ENCODE results near the gene DNAJB6. TPM values are rescaled to one million over a fixed set of nuclear protein-coding genes. Genes with fewer than 3 reads are reported as not detected.

DNAJB6 gene
- total and polyA plus RNA-seq, 2 of the 4 experiments (the other 2 are of a cell fraction): 93.4 to 165 TPM

DNA sequence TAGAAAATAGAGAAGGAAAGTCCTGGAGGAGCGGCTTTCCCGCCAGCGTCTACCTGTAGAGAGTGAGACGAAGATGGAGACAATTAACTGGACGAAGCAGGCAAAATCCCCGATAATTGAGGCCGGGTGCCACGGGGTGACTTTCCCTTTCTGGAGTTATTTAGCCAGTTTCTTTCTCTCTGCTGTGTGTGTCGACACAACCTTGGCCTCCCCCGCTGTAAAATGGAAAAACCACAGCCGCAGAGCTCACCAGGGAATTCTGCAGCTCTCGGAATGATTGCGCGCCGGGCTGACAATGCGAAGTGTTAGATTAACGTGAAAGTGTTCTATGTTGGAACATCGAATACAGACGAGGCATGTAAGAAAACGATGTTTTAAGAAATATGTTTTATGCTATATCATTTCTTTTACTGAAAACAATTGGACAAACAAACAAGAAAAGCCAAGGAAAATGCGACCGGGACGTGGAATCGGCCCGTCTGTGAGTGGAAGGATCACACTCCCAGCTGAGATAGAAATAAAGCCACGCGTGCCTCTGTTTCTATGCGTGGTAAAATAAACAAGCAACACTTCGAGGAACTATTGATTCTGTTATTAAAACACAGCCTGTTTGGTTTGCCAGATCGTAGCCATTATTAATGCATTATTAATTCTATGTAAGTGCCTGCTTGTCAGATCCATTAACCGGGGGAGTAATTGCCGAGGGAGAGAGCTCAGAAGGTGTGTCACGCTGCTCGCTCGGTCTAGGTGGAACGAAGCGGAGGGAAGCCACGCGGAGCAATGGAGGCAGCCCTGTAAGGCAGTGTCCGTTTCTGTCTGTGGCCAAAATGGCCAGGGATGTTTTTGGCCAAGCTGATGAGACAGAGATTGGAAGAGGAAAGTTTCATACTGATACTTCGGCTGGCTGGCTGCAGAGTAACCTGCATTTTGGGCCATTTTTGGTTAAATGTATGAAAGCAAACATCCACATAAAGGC is 129.4 kb downstream of the DNAJB6 start:
- ChIA-PET POLR2A (ENCODE audit: unreplicated experiment) (no interaction called here), CTCF (no interaction called here)
- Histone ChIP-seq H3K4me2 (ENCODE audit: low read depth, low read length) (no peak overlapping the region), H3K36me3 (ENCODE audit: control insufficient read depth, insufficient read depth, low read length) (no peaks in the 10 kb centered on the region), H2BK5ac (ENCODE audit: low read depth, low read length, poor library complexity, severe bottlenecking) (no peak overlapping the region), H2BK20ac (ENCODE audit: low read depth, low read length) (no peak overlapping the region), H3K23ac (ENCODE audit: low read depth, low read length) (no peak overlapping the region), H3K9me1 (ENCODE audit: insufficient read depth, low read length) (no peaks in the 10 kb centered on the region), H4K8ac (ENCODE audit: low read depth in 2 of 2, low read length in 2 of 2) (no peak overlapping the region), H3K4me1 (ENCODE audit: control insufficient read depth, insufficient read depth, low read length) (no peaks in the 10 kb centered on the region), H3K14ac (replicated peaks; ENCODE audit: low read depth, low read length) (no peak overlapping the region), H3K27ac (ENCODE audit: insufficient read depth, low read length) (no peak overlapping the region), H3K79me1 (ENCODE audit: low read depth in 1 of 2, low read length in 2 of 2) (no peaks in the 10 kb centered on the region), H4K91ac (ENCODE audit: insufficient read depth, low read depth, low read length) (no peak overlapping the region), H3K4me3 (ENCODE audit: insufficient read depth, low read depth, low read length) (no peak overlapping the region), H3K27me3 (ENCODE audit: control insufficient read depth, insufficient read depth, low read length) (peaks cover 20% of the 10 kb centered on the region), H3K9me3 (ENCODE audit: control insufficient read depth, insufficient read depth, low read length) (peaks cover 2% of the 10 kb centered on the region; the same call in 1 of the 2 replicates), H3K9ac (ENCODE audit: low read depth, low read length) (no peak overlapping the region), H2AK9ac (replicated peaks; ENCODE audit: low read depth, low read length, poor library complexity) (no peak overlapping the region), H3K56ac (ENCODE audit: extremely low read depth, insufficient read depth, low read length) (no peak overlapping the region), H2AK5ac (ENCODE audit: low read depth, low read length) (no peak overlapping the region), H2AFZ (replicated peaks; ENCODE audit: low read length, poor library complexity) (no peak overlapping the region), H3K18ac (ENCODE audit: low read depth, low read length) (no peak overlapping the region), H3K4ac (ENCODE audit: low read depth, low read length) (no peak overlapping the region), H2BK120ac (ENCODE audit: low read depth, low read length) (no peak overlapping the region), H4K20me1 (ENCODE audit: insufficient read depth, low read length) (no peaks in the 10 kb centered on the region), H2BK15ac (ENCODE audit: low read depth, low read length) (no peak overlapping the region), H4K5ac (ENCODE audit: low read depth, low read length) (no peak overlapping the region)
- no TSS peak for BruUV-seq (replicated peaks)
- DNase-seq: no peak
- TF ChIP-seq, protein P1, sequence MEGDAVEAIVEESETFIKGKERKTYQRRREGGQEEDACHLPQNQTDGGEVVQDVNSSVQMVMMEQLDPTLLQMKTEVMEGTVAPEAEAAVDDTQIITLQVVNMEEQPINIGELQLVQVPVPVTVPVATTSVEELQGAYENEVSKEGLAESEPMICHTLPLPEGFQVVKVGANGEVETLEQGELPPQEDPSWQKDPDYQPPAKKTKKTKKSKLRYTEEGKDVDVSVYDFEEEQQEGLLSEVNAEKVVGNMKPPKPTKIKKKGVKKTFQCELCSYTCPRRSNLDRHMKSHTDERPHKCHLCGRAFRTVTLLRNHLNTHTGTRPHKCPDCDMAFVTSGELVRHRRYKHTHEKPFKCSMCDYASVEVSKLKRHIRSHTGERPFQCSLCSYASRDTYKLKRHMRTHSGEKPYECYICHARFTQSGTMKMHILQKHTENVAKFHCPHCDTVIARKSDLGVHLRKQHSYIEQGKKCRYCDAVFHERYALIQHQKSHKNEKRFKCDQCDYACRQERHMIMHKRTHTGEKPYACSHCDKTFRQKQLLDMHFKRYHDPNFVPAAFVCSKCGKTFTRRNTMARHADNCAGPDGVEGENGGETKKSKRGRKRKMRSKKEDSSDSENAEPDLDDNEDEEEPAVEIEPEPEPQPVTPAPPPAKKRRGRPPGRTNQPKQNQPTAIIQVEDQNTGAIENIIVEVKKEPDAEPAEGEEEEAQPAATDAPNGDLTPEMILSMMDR (conservative IDR thresholded peaks at IDR 0.05; ENCODE audit: low read depth, low read length): no peak
- TF ChIP-seq SMC3 (IDR thresholded peaks at IDR 0.05; ENCODE audit: low read depth, low read length): no peak
- TF ChIP-seq CHD1 (IDR thresholded peaks at IDR 0.05; ENCODE audit: low read depth, low read length): no peak
- no peak for TF ChIP-seq NFE2L2 (IDR thresholded peaks at IDR 0.05; ENCODE audit: low read depth, low read length)
- TF ChIP-seq BHLHE40 (IDR thresholded peaks at IDR 0.05; ENCODE audit: low read depth, low read length): no peak
- no peak for TF ChIP-seq CEBPB (IDR thresholded peaks at IDR 0.05; ENCODE audit: low read depth, low read length)
- TF ChIP-seq MAFK (IDR thresholded peaks at IDR 0.05; ENCODE audit: low read depth, low read length): no peak
- no peak for TF ChIP-seq POLR2A (IDR thresholded peaks at IDR 0.05; ENCODE audit: low read depth, low read length)
- TF ChIP-seq FOS (IDR thresholded peaks at IDR 0.05; ENCODE audit: low read depth, low read length): no peak
- TF ChIP-seq RCOR1 (IDR thresholded peaks at IDR 0.05; ENCODE audit: insufficient replicate concordance, low read length): no peak
- TF ChIP-seq, protein P2, sequence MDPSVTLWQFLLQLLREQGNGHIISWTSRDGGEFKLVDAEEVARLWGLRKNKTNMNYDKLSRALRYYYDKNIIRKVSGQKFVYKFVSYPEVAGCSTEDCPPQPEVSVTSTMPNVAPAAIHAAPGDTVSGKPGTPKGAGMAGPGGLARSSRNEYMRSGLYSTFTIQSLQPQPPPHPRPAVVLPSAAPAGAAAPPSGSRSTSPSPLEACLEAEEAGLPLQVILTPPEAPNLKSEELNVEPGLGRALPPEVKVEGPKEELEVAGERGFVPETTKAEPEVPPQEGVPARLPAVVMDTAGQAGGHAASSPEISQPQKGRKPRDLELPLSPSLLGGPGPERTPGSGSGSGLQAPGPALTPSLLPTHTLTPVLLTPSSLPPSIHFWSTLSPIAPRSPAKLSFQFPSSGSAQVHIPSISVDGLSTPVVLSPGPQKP (IDR thresholded peaks at IDR 0.05; ENCODE audit: borderline replicate concordance, low read depth, low read length): no peak
- TF ChIP-seq RAD21 (IDR thresholded peaks at IDR 0.05; ENCODE audit: low read length): no peak
- intact Hi-C loops (cut with micrococcal nuclease): no loop called here
- dilution Hi-C loops (cut with HindIII; ENCODE audit: low sequenced_read_pairs, unreplicated experiment): no loop called here
- 54% methylated on average over 18 of the region's 41 CpGs; no CpG with 5 or more reads in 1 of the 2 experiments for WGBS, 2 experiments (ENCODE audit: extremely low coverage in 2 of 2, insufficient read length in 1 of 2)
- in situ Hi-C loops (cut with MboI; ENCODE audit: low sequenced_read_pairs): no loop called here
- no peak for ATAC-seq (ENCODE audit: low read depth)

Measured in IMR-90 (cell line).